Fibroblast of mammary gland (primary cell): ENCODE data around the gene SAXO1.

Experiments
- DNase-seq: peaks from one replicate; pipeline ENCODE4 v3.0.0-alpha.2; 2010; ENCODE audit warnings: low read depth
- H3K4me3 ChIP-seq: 2 replicates; pipeline ENCODE4 v1.5.1; 2011; ENCODE audit warnings: low read depth, mild to moderate bottlenecking, low read length, moderate library complexity; ENCODE audit not compliant: control insufficient read depth
- CTCF ChIP-seq: conservative IDR thresholded peaks from 2 replicates; pipeline ENCODE4 v1.5.1; 2011; ENCODE audit warnings: low read depth, low read length, inconsistent platforms; ENCODE audit not compliant: control insufficient read depth, insufficient read depth

The SAXO1 gene

DNA sequence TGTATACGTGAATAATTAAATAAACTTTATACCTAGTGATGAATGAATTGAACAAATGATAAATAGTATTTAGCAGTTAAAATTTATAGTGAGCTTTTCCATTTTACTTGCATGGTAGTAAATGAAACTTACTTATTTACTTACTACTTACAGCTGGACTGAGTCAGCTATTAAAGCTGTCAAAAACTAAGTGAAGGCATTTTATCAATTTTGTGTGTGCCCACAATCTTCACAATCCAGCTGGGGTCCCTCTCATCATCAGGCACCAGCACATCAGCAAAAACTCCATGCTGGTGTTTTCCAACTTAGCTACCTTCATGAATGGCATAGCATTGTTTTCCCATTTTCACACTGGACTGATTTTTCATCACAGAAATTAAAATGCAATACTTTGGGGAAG, 81.1 kb downstream of the SAXO1 start:
- DNase-seq = no peak
- TF ChIP-seq CTCF = no peak
- no peak overlapping the region for H3K4me3 ChIP-seq

DNA sequence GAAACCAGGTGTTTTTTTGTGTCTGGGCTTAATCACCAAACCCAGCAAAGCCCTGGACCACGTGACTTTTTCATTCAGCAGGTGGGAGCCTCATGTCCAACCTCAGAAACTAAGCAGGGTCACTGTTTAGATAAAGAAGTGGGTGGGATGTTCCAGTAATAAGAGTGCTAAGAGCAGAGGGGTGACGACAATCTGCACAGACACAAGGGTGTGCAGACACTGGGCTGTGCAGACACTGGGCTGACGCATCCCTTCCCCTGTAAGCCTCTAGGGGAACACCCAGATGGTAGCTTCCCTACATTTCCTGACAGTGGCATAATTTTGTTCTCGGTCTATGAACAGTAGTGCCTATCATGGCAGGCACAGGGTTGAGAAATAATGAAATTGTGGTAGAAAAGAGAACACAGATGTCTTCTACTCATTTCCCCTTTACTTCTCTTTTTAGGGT, 85.1 kb downstream of the SAXO1 start:
- DNase-seq = no peak
- TF ChIP-seq CTCF = no peak

GRCh38 chr9:18942801-18943200, 90.2 kb downstream of the SAXO1 start:
- TF ChIP-seq CTCF = no peak
- H3K4me3 ChIP-seq = no peak overlapping the region
- DNase-seq = no peak

More for the DNA sequence above, 85.1 kb downstream of the SAXO1 start:
- H3K4me3 ChIP-seq = no peak overlapping the region

DNA sequence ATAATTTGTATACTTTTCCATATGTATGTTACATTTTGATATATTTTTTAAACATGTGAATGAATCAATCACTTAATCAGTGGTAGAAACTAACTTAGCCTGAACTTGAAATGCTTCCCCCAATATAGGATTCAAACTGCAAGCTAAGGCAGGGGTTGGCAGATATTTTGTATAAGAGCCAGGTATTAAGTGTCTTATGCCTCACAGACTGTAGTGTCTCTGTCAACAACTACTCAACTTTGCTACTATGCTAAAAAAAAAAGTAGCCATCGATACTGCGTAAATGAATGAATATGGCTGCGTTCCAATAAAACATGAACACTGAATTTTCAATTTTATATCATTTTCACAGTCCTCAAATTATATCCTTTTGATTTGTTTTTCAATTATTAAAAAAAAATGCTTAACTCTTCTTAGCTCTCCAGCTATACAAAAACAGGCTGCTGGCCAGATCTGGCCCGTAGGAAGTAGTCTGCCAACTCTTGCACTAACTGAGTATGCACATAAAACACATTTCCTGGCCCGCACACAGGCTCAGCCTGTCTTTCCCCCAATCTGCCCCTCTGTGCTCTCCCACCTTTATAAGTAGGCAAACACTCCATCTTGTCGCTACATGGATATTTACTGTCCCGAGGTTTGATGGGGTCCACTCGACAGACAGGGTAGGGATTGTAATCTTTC, 91.8 kb downstream of the SAXO1 start:
- no peak overlapping the region for H3K4me3 ChIP-seq
- TF ChIP-seq CTCF = no peak
- no peak for DNase-seq

- no peak for DNase-seq
- no peak for TF ChIP-seq CTCF
- H3K4me3 ChIP-seq = no peak overlapping the region
These were observed 93.1 kb downstream of the SAXO1 start for GRCh38 chr9:18939943-18940342.

- no peak for TF ChIP-seq CTCF
- DNase-seq = no peak
These were observed 96.7 kb downstream of the SAXO1 start for GRCh38 chr9:18936094-18936871.

More at GRCh38 chr9:18936094-18936871, 96.7 kb downstream of the SAXO1 start:
- no peak overlapping the region for H3K4me3 ChIP-seq
